OCI-LY7 (cell line): ENCODE results near the gene TFAP2B. TPM values are rescaled to one million over a fixed set of nuclear protein-coding genes. Genes with fewer than 3 reads are reported as not detected.

Experiments
- BruUV-seq: library from RNA; stranded (reverse); fragments of 400-500 nt; replicated peaks from 2 replicates; lab custom pipeline; 2021; lab: Mats Ljungman, UMichigan
- CTCF ChIA-PET: fragments of 300-600 bp; sonication (Branson Sonifier 250); formaldehyde crosslinking; loops from one replicate; lab custom pipeline; 2022; ENCODE audit warnings: antibody characterized with exemption; ENCODE audit not compliant: unreplicated experiment; lab: Charles Lee
- POLR2A ChIA-PET: fragments of 300-600 bp; sonication (Branson Sonifier 250); formaldehyde crosslinking; loops from one replicate; lab custom pipeline; 2022; ENCODE audit warnings: antibody characterized with exemption; lab: Charles Lee
- DNase-seq: peaks from one replicate; pipeline ENCODE4 v3.0.0-alpha.2; 2015; ENCODE audit warnings: low spot score
- H2AFZ ChIP-seq: fragments of 200-600 bp; sonication (generic), shearing (Covaris generic); 2 replicates; pipeline ENCODE4 v1.6.1; 2014; ENCODE audit warnings: mild to moderate bottlenecking, antibody characterized with exemption, low read length, moderate library complexity
- H3K27ac ChIP-seq: fragments of 200-600 bp; sonication (generic); 2 replicates; pipeline ENCODE4 v1.5.1; 2014; ENCODE audit warnings: mixed run types, low read depth, mild to moderate bottlenecking, moderate library complexity, low read length, inconsistent platforms; ENCODE audit not compliant: poor library complexity, severe bottlenecking
- H3K36me3 ChIP-seq: fragments of 200-600 bp; sonication (generic); 2 replicates; pipeline ENCODE4 v1.6.1; 2014; ENCODE audit warnings: mild to moderate bottlenecking, antibody characterized with exemption, low read length, moderate library complexity, mixed read lengths; ENCODE audit not compliant: insufficient read depth
- H3K4me1 ChIP-seq: fragments of 200-600 bp; sonication (generic); 2 replicates; pipeline ENCODE4 v1.5.1; 2014; ENCODE audit warnings: mild to moderate bottlenecking, low read length; ENCODE audit not compliant: insufficient read depth, poor library complexity, severe bottlenecking
- H3K4me2 ChIP-seq: fragments of 200-600 bp; sonication (generic); 2 replicates; pipeline ENCODE4 v1.6.1; 2014; ENCODE audit warnings: mild to moderate bottlenecking, low read length
- H3K4me3 ChIP-seq: fragments of 200-600 bp; sonication (generic); 2 replicates; pipeline ENCODE4 v1.5.1; 2014; ENCODE audit warnings: mild to moderate bottlenecking, low read depth, low read length; ENCODE audit not compliant: poor library complexity, severe bottlenecking
- H3K79me2 ChIP-seq: fragments of 200-600 bp; sonication (generic); 2 replicates; pipeline ENCODE4 v1.6.1; 2016; ENCODE audit warnings: low read depth, mild to moderate bottlenecking, low read length, moderate library complexity, mixed read lengths; ENCODE audit not compliant: insufficient read depth
- H3K9me2 ChIP-seq: fragments of 200-600 bp; sonication (generic); 2 replicates; pipeline ENCODE4 v1.6.1; 2016; ENCODE audit warnings: mild to moderate bottlenecking, low read length, mixed read lengths; ENCODE audit not compliant: insufficient read depth
- H3K9me3 ChIP-seq: fragments of 200-600 bp; sonication (generic); 2 replicates; pipeline ENCODE4 v1.6.1; 2014; ENCODE audit warnings: mild to moderate bottlenecking, mixed run types, low read length, mixed read lengths
- H4K20me1 ChIP-seq: fragments of 200-600 bp; sonication (generic); 2 replicates; pipeline ENCODE4 v1.6.1; 2014; ENCODE audit warnings: mild to moderate bottlenecking, antibody characterized with exemption, low read length, moderate library complexity, mixed read lengths; ENCODE audit not compliant: insufficient read depth
- CTCF ChIP-seq: fragments of 200-600 bp; sonication (generic); conservative IDR thresholded peaks from 2 replicates; pipeline ENCODE4 v1.5.1; 2014; ENCODE audit warnings: mild to moderate bottlenecking, antibody characterized with exemption, low read length, moderate library complexity, mixed read lengths
- EZH2phosphoT487 ChIP-seq: fragments of 200-600 bp; sonication (generic); IDR thresholded peaks from 2 replicates; pipeline ENCODE4 v1.6.1; 2018; ENCODE audit warnings: low read depth, borderline replicate concordance, mild to moderate bottlenecking, mixed run types, antibody characterized with exemption, low read length, moderate library complexity, mixed read lengths
- intact Hi-C: fragments of 100-400 bp; cut with micrococcal nuclease; formaldehyde crosslinking; loops from one replicate; pipeline ENCODE4 v1.10.0; 2022; ENCODE audit not compliant: unreplicated experiment
- total RNA-seq, 2 experiments: library from RNA; depleted of rRNA in 1 of 2; stranded (reverse); fragments of >200 nt in 1 of 2; shearing (Covaris generic) in 1 of 2; gene quantifications; 2 replicates each; pipeline ENCODE4 v1.2.3, GENCODE V29; 2014 to 2022

Gene TFAP2B
- total RNA-seq, 2 experiments from 2014 or later = not detected

- no peaks in the 10 kb centered on the region for H3K79me2 ChIP-seq
- DNase-seq = no peak
- TF ChIP-seq CTCF = no peak
- TF ChIP-seq EZH2phosphoT487 = no peak
- H3K9me3 ChIP-seq = no peaks in the 10 kb centered on the region
- H3K9me2 ChIP-seq = no peaks in the 10 kb centered on the region
- H3K27ac ChIP-seq = no peak overlapping the region
- intact Hi-C loops = no loop called here
- no TSS peak for BruUV-seq
- H4K20me1 ChIP-seq = no peaks in the 10 kb centered on the region
- ChIA-PET CTCF (no interaction called here), POLR2A (interaction anchor here (0.7 kb wide), 1 partner anchor 810 kb away, joined by 4 read pairs; no protein-coding TSS in a partner anchor)
- H3K4me3 ChIP-seq = no peak overlapping the region
- no peaks in the 10 kb centered on the region for H3K36me3 ChIP-seq
- H3K4me1 ChIP-seq = no peaks in the 10 kb centered on the region
- no peak overlapping the region for H2AFZ ChIP-seq
- H3K4me2 ChIP-seq = no peak overlapping the region
These were observed 2.2 kb downstream of the TFAP2B start for GRCh38 chr6:50820869-50821264.

GRCh38 chr6:50821441-50822077, 2.9 kb downstream of the TFAP2B start:
- CTCF ChIA-PET = no interaction called here
- H2AFZ ChIP-seq = no peak overlapping the region
- TF ChIP-seq EZH2phosphoT487 (no peak), CTCF (no peak)
- no peaks in the 10 kb centered on the region for H4K20me1 ChIP-seq
- no peak overlapping the region for H3K27ac ChIP-seq
- no TSS peak for BruUV-seq
- H3K4me1 ChIP-seq = no peaks in the 10 kb centered on the region
- H3K4me2 ChIP-seq = no peak overlapping the region
- H3K79me2 ChIP-seq = no peaks in the 10 kb centered on the region
- no peak overlapping the region for H3K4me3 ChIP-seq
- no peak for DNase-seq
- H3K36me3 ChIP-seq = no peaks in the 10 kb centered on the region
- H3K9me3 ChIP-seq = no peaks in the 10 kb centered on the region
- POLR2A ChIA-PET = interaction anchor here (0.6 kb wide), 1 partner anchor 218 kb away, joined by 3 read pairs; no protein-coding TSS in a partner anchor
- no peaks in the 10 kb centered on the region for H3K9me2 ChIP-seq
- intact Hi-C loops = no loop called here

GRCh38 chr6:50822078-50822476, 3.4 kb downstream of the TFAP2B start:
- CTCF ChIA-PET = no interaction called here
- H3K4me2 ChIP-seq = no peak overlapping the region

More at GRCh38 chr6:50822078-50822476, 3.4 kb downstream of the TFAP2B start:
- BruUV-seq = no TSS peak
- Histone ChIP-seq H3K9me2 (no peaks in the 10 kb centered on the region), H3K79me2 (no peaks in the 10 kb centered on the region), H3K4me1 (no peaks in the 10 kb centered on the region), H2AFZ (no peak overlapping the region), H4K20me1 (no peaks in the 10 kb centered on the region), H3K4me3 (no peak overlapping the region), H3K9me3 (no peaks in the 10 kb centered on the region), H3K27ac (no peak overlapping the region), H3K36me3 (no peaks in the 10 kb centered on the region)
- intact Hi-C loops = no loop called here
- DNase-seq = no peak
- no peak for TF ChIP-seq EZH2phosphoT487
- no peak for TF ChIP-seq CTCF
- POLR2A ChIA-PET = no interaction called here
